HEK293T (cell line): ENCODE results near the gene SART3.

Experiments used
- BHLHE40 ChIP-seq: fragments of 450-650 bp; IDR thresholded peaks from 2 replicates; pipeline ENCODE4 v1.6.1; 2016; ENCODE audit warnings: mild to moderate bottlenecking, moderate library complexity, borderline replicate concordance
- FOXA1 ChIP-seq: fragments of 450-650 bp; IDR thresholded peaks from 2 replicates; pipeline ENCODE4 v1.6.1; 2016; ENCODE audit warnings: mild to moderate bottlenecking
- HDGF ChIP-seq: fragments of 450-650 bp; IDR thresholded peaks from 2 replicates; pipeline ENCODE4 v1.6.1; 2017; ENCODE audit warnings: antibody characterized with exemption, borderline replicate concordance
- PKNOX1 ChIP-seq: fragments of 450-650 bp; IDR thresholded peaks from 2 replicates; pipeline ENCODE4 v1.6.1; 2016
- SP1 ChIP-seq: fragments of 450-650 bp; IDR thresholded peaks from 2 replicates; pipeline ENCODE4 v1.6.1; 2017
- SUZ12 ChIP-seq: fragments of 450-650 bp; IDR thresholded peaks from 2 replicates; pipeline ENCODE4 v1.6.1; 2016; ENCODE audit warnings: mild to moderate bottlenecking

GRCh38 chr12:108587826-108588225, 26.9 kb upstream of the SART3 start:
- TF ChIP-seq SP1 (no peak), SUZ12 (no peak), PKNOX1 (no peak), HDGF (no peak), FOXA1 (no peak), BHLHE40 (no peak)
